ENCODE data around the gene PHF23. TPM values are rescaled to one million over a fixed set of nuclear protein-coding genes. Genes with fewer than 3 reads are reported as not detected.

Gene PHF23
- total RNA-seq, 6 experiments from 2014 or later, result 57.0 to 75.0 (median 68.2) TPM

- Mint-ChIP-seq H3K36me3 (ENCODE audit: low read depth) (peaks cover 33% of the 10 kb centered on the region), H3K4me3 (peak overlapping the region; percentile 88), H3K27ac (peak overlapping the region; percentile 94), H3K27me3 (ENCODE audit: insufficient read depth) (peaks cover 4% of the 10 kb centered on the region), H3K9me3 (no peaks in the 10 kb centered on the region), H3K4me1 (ENCODE audit: low read depth) (peaks cover 32% of the 10 kb centered on the region)
- DNase-seq, result no peak
- TF ChIP-seq CTCF (IDR thresholded peaks at IDR 0.05), result no peak
Measured at GRCh38 chr17:7243453-7243729, 4.1 kb upstream of the PHF23 start.

GRCh38 chr17:7242717-7243452, 3.6 kb upstream of the PHF23 start:
- TF ChIP-seq CTCF (IDR thresholded peaks at IDR 0.05), result peak; percentile 29
- peak overlapping the region; percentile 88 for H3K4me3 Mint-ChIP-seq
- H3K36me3 Mint-ChIP-seq (ENCODE audit: low read depth), result peaks cover 33% of the 10 kb centered on the region
- peak overlapping the region; percentile 94 for H3K27ac Mint-ChIP-seq
- DNase-seq, result peak; percentile 89
- H3K4me1 Mint-ChIP-seq (ENCODE audit: low read depth), result peaks cover 30% of the 10 kb centered on the region
- H3K9me3 Mint-ChIP-seq, result no peaks in the 10 kb centered on the region
- H3K27me3 Mint-ChIP-seq (ENCODE audit: insufficient read depth), result peaks cover 4% of the 10 kb centered on the region

GRCh38 chr17:7241783-7242716, 2.8 kb upstream of the PHF23 start, which contains the start of gene GABARAP:
TSS of gene GABARAP (minus strand) at chr17:7242449. CDS start at chr17:7242330, 119 bp downstream.
- Mint-ChIP-seq H3K27me3 (ENCODE audit: insufficient read depth) (peaks cover 5% of the 10 kb centered on the region), H3K4me1 (ENCODE audit: low read depth) (peaks cover 35% of the 10 kb centered on the region), H3K36me3 (ENCODE audit: low read depth) (peaks cover 37% of the 10 kb centered on the region), H3K27ac (peak within 1 kb of the TSS; percentile 94), H3K4me3 (peak within 1 kb of the TSS; percentile 88), H3K9me3 (no peaks in the 10 kb centered on the region)
- DNase-seq, result peak; percentile 75
- TF ChIP-seq CTCF (IDR thresholded peaks at IDR 0.05), result no peak

GRCh38 chr17:7241090-7241733, 2.0 kb upstream of the PHF23 start:
- peak overlapping the region; percentile 94 for H3K27ac Mint-ChIP-seq
- H3K27me3 Mint-ChIP-seq (ENCODE audit: insufficient read depth), result peaks cover 6% of the 10 kb centered on the region
- TF ChIP-seq CTCF (IDR thresholded peaks at IDR 0.05), result no peak
- peaks cover 44% of the 10 kb centered on the region for H3K4me1 Mint-ChIP-seq (ENCODE audit: low read depth)
- no peak for DNase-seq
- H3K4me3 Mint-ChIP-seq, result peak overlapping the region; percentile 88
- no peaks in the 10 kb centered on the region for H3K9me3 Mint-ChIP-seq
- H3K36me3 Mint-ChIP-seq (ENCODE audit: low read depth), result peaks cover 40% of the 10 kb centered on the region

- peak overlapping the region; percentile 94 for H3K27ac Mint-ChIP-seq
- H3K36me3 Mint-ChIP-seq (ENCODE audit: low read depth), result peaks cover 43% of the 10 kb centered on the region
- H3K27me3 Mint-ChIP-seq (ENCODE audit: insufficient read depth), result peaks cover 6% of the 10 kb centered on the region
- no peak for DNase-seq
- peak overlapping the region; percentile 88 for H3K4me3 Mint-ChIP-seq
- no peaks in the 10 kb centered on the region for H3K9me3 Mint-ChIP-seq
- H3K4me1 Mint-ChIP-seq (ENCODE audit: low read depth), result peaks cover 52% of the 10 kb centered on the region
- no peak for TF ChIP-seq CTCF (IDR thresholded peaks at IDR 0.05)
Measured at GRCh38 chr17:7240375-7240774, 1.1 kb upstream of the PHF23 start.
